H1 (cell line): ENCODE results near the gene CDC45. TPM values are rescaled to one million over a fixed set of nuclear protein-coding genes. Genes with fewer than 3 reads are reported as not detected.

ENCODE experiments used
- BCL11A ChIP-seq, 2 experiments: IDR thresholded peaks; one replicate each; pipeline ENCODE4 v1.6.1; 2011; ENCODE audit warnings: low read depth in 2 of 2, low read length in 2 of 2, mild to moderate bottlenecking in 2 of 2
- CBX8 ChIP-seq: fragments of 300-800, 300-1000 bp; sonication (generic); IDR thresholded peaks from 2 replicates; pipeline ENCODE4 v1.7.1; 2016; ENCODE audit warnings: low read depth, low read length, borderline replicate concordance
- CEBPB ChIP-seq: IDR thresholded peaks from 2 replicates; pipeline ENCODE4 v1.6.1; 2012; ENCODE audit warnings: low read depth, low read length
- EGR1 ChIP-seq: IDR thresholded peaks from 2 replicates; pipeline ENCODE4 v1.6.1; 2011; ENCODE audit warnings: low read depth, low read length, borderline replicate concordance
- EP300 ChIP-seq, 2 experiments: IDR thresholded peaks; 1 replicate in 1 of 2; 2 replicates in 1 of 2; pipeline ENCODE4 v1.6.1; 2011 to 2012; ENCODE audit warnings: low read depth in 2 of 2, low read length in 2 of 2, mild to moderate bottlenecking in 2 of 2, borderline replicate concordance in 1 of 2, inconsistent platforms in 1 of 2, moderate library complexity in 1 of 2
- KDM5A ChIP-seq: fragments of 200-600 bp; IDR thresholded peaks from 2 replicates; pipeline ENCODE4 v1.7.1; 2012; ENCODE audit warnings: mild to moderate bottlenecking, low read length, inconsistent platforms, mixed read lengths
- POU5F1 ChIP-seq: IDR thresholded peaks from 2 replicates; pipeline ENCODE4 v1.6.1; 2011; ENCODE audit warnings: low read depth, mild to moderate bottlenecking, low read length, moderate library complexity
- RAD21 ChIP-seq, 2 experiments: IDR thresholded peaks in 1 of 2; conservative IDR thresholded peaks in 1 of 2; 2 replicates each; pipeline ENCODE4 v1.6.1; 2011; ENCODE audit warnings: low read depth in 2 of 2, low read length in 2 of 2, improper control_type of control experiment in 1 of 2, inconsistent platforms in 1 of 2, mild to moderate bottlenecking in 1 of 2, moderate library complexity in 1 of 2
- RNF2 ChIP-seq: fragments of 200-900, 300-1000 bp; sonication (generic); IDR thresholded peaks from 2 replicates; pipeline ENCODE4 v1.7.1; 2016; ENCODE audit warnings: borderline replicate concordance, low read depth, mild to moderate bottlenecking, antibody characterized with exemption, low read length; ENCODE audit not compliant: poor library complexity, severe bottlenecking; ENCODE audit errors: missing control alignments
- RXRA ChIP-seq: IDR thresholded peaks from 2 replicates; pipeline ENCODE4 v1.6.1; 2011; ENCODE audit warnings: low read depth, mild to moderate bottlenecking, low read length, moderate library complexity; ENCODE audit not compliant: insufficient read depth
- SIX5 ChIP-seq: IDR thresholded peaks from 2 replicates; pipeline ENCODE4 v1.6.1; 2011; ENCODE audit warnings: mild to moderate bottlenecking, low read depth, low read length
- SP1 ChIP-seq: IDR thresholded peaks from 2 replicates; pipeline ENCODE4 v1.6.1; 2011; ENCODE audit warnings: low read depth, low read length
- SP2 ChIP-seq: IDR thresholded peaks from 2 replicates; pipeline ENCODE4 v1.6.1; 2012; ENCODE audit warnings: mild to moderate bottlenecking, low read length, inconsistent platforms
- SRF ChIP-seq: IDR thresholded peaks from 2 replicates; pipeline ENCODE4 v1.6.1; 2011; ENCODE audit warnings: mild to moderate bottlenecking, low read depth, low read length, moderate library complexity
- SUZ12 ChIP-seq: fragments of 200-600 bp; sonication (generic); IDR thresholded peaks from 2 replicates; pipeline ENCODE4 v1.6.1; 2012; ENCODE audit warnings: mild to moderate bottlenecking, inconsistent platforms, low read length, moderate library complexity, mixed read lengths
- TAF1 ChIP-seq: IDR thresholded peaks from 2 replicates; pipeline ENCODE4 v1.6.1; 2011; ENCODE audit warnings: mild to moderate bottlenecking, low read depth, low read length
- TBP ChIP-seq: IDR thresholded peaks from 2 replicates; pipeline ENCODE4 v1.6.1; 2011; ENCODE audit warnings: low read depth, low read length, improper control_type of control experiment
- YY1 ChIP-seq: IDR thresholded peaks from 2 replicates; pipeline ENCODE4 v1.6.1; 2011; ENCODE audit warnings: low read depth, mild to moderate bottlenecking, low read length
- ZNF274 ChIP-seq: IDR thresholded peaks from 2 replicates; pipeline ENCODE4 v1.7.0; 2012; ENCODE audit warnings: low read length, borderline replicate concordance; ENCODE audit errors: extremely low read depth
- polyA plus RNA-seq, 7 experiments: library from polyadenylated mRNA; depleted of rRNA in 3 of 7; stranded (reverse) in 5 of 7; unstranded in 2 of 7; fragments of >200 nt in 5 of 7; fragments of 200-250 nt in 2 of 7; gene quantifications; 1 replicate in 5 of 7; 2 replicates in 1 of 7; 4 replicates in 1 of 7; pipeline versions ENCODE4 v1.2.1 to v1.2.3, GENCODE V29; 2011 to 2013; ENCODE audit warnings: missing spikeins in 2 of 7, mixed read lengths in 2 of 7
- total RNA-seq: library from RNA; stranded (reverse); fragmentation: NEBNext Ultra II Directional; extraction: Animal tissue kit (Norgen Biotek cat#: 25700); gene quantifications from 2 replicates; pipeline ENCODE4 v1.2.1, GENCODE V29; 2021
- TF ChIP-seq, protein P1 (sequence below), 3 experiments: IDR thresholded peaks; 1 replicate in 2 of 3; 2 replicates in 1 of 3; pipeline versions ENCODE4 v1.5.1 to v1.6.1; 2011; ENCODE audit warnings: low read length in 3 of 3, mild to moderate bottlenecking in 3 of 3, inconsistent platforms in 2 of 3, low read depth in 1 of 3, moderate library complexity in 1 of 3; ENCODE audit not compliant: insufficient read depth in 1 of 3; ENCODE audit errors: control extremely low read depth in 1 of 3

The CDC45 gene
- total and polyA plus RNA-seq, 2 of the 8 experiments (the other 6 are each of a cell fraction or from before 2014, with no cell fraction given) = 31.9 to 37.7 TPM

DNA sequence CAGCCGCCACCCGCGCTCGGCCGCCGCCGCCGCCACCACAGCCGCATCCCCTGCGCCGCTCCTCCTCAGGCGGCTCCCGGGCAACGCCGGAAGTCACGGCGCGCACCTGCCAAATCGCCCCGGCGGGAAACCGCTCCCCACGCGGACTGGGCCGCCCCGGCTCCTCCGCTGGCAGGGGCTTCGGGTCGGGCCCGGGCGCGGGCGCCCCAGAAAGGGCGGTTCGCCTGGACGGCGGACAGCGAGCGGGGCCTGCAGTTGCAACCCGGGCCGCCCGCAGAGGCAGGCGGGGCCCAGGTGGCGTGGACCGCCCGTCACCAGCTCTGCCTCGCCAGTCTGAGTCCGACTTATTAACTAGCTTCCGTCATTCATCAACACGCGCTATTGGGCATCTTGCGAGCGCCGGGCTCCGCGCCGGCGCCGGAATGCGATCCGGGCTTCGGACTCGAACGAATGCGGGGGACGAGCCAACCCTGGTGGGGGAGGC lies 48.0 kb upstream of the CDC45 start, which contains the start of gene HIRA (continued):
- TF ChIP-seq CBX8 (no peak), RAD21 (IDR thresholded peaks at IDR 0.05 in 1 of 2, conservative IDR thresholded peaks at IDR 0.05 in 1 of 2; ENCODE audit: low read depth in 2 of 2, low read length in 2 of 2) (no peak), POU5F1 (no peak), CEBPB (no peak), SP2 (no peak), SUZ12 (no peak), RNF2 (no peak), EGR1 (no peak), ZNF274 (no peak), SP1 (peak; percentile 35; the same call in 1 of the 2 replicates), KDM5A (peak; percentile 53; the same call in 1 of the 2 replicates), TAF1 (peak; percentile 95), TBP (peak; percentile 87), RXRA (no peak), SRF (0 out of 2 replicates have a peak, but pooled peaks have one; percentile 30), EP300 (IDR thresholded peaks at IDR 0.05; ENCODE audit: borderline replicate concordance in 1 of 2, low read depth in 2 of 2, low read length in 2 of 2) (peak in 1 of 2 experiments; percentile 40; a peak in 1 of 3 replicates), BCL11A (IDR thresholded peaks at IDR 0.05; ENCODE audit: low read depth in 2 of 2, low read length in 2 of 2) (no peak), YY1 (peak; percentile 67; the same call in 1 of the 2 replicates), SIX5 (peak; percentile 17; the same call in 1 of the 2 replicates)
- TF ChIP-seq, protein P1, sequence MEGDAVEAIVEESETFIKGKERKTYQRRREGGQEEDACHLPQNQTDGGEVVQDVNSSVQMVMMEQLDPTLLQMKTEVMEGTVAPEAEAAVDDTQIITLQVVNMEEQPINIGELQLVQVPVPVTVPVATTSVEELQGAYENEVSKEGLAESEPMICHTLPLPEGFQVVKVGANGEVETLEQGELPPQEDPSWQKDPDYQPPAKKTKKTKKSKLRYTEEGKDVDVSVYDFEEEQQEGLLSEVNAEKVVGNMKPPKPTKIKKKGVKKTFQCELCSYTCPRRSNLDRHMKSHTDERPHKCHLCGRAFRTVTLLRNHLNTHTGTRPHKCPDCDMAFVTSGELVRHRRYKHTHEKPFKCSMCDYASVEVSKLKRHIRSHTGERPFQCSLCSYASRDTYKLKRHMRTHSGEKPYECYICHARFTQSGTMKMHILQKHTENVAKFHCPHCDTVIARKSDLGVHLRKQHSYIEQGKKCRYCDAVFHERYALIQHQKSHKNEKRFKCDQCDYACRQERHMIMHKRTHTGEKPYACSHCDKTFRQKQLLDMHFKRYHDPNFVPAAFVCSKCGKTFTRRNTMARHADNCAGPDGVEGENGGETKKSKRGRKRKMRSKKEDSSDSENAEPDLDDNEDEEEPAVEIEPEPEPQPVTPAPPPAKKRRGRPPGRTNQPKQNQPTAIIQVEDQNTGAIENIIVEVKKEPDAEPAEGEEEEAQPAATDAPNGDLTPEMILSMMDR (IDR thresholded peaks at IDR 0.05; ENCODE audit: control extremely low read depth in 1 of 3, insufficient read depth in 1 of 3, low read depth in 1 of 3, low read length in 3 of 3) = no peak
